SH-SY5Y (cell line): ENCODE measurements around the gene IQSEC3.

Experiments used
- GATA2 ChIP-seq: IDR thresholded peaks from 2 replicates; pipeline ENCODE4 v1.6.1; 2011; ENCODE audit warnings: mild to moderate bottlenecking, low read depth, low read length
- GATA3 ChIP-seq: IDR thresholded peaks from 2 replicates; pipeline ENCODE4 v1.6.1; 2011; ENCODE audit warnings: low read depth, mild to moderate bottlenecking, low read length, moderate library complexity

GRCh38 chr12:210277-211141, 143.9 kb downstream of the IQSEC3 start:
- TF ChIP-seq GATA3 (no peak), GATA2 (no peak)
